Measurements from ENCODE around the gene TOP1.
"Not testable (repeated sequence)": the region's sequence is repeated elsewhere in the genome, so short reads cannot be mapped to it uniquely, and the experiment has no call there.

Gene TOP1

GRCh38 chr20:41028359-41029149, at the start of gene TOP1:
Gene TOP1, plus strand, starts transcription at chr20:41028822. Its CDS starts 246 bp downstream, at chr20:41029068.
- peak; percentile 96 for DNase-seq

GRCh38 chr20:40979247-40979646, 49.4 kb upstream of the TOP1 start:
- no peak for DNase-seq

- DNase-seq, result no peak
These were observed 48.4 kb upstream of the TOP1 start for GRCh38 chr20:40980106-40980827.

GRCh38 chr20:40980828-40981310, 47.8 kb upstream of the TOP1 start:
- no peak for DNase-seq

GRCh38 chr20:40982415-40983145, 46.0 kb upstream of the TOP1 start:
- no peak for DNase-seq

- DNase-seq, result no peak
These were observed 44.7 kb upstream of the TOP1 start for GRCh38 chr20:40983898-40984297.

- DNase-seq, result no peak
These were observed 44.1 kb upstream of the TOP1 start for GRCh38 chr20:40984496-40984895.

GRCh38 chr20:40986774-40987173, 41.8 kb upstream of the TOP1 start:
- no peak for DNase-seq

- DNase-seq, result peak; percentile 29
These were observed 38.0 kb upstream of the TOP1 start for GRCh38 chr20:40990542-40991120.

- no peak for DNase-seq
These were observed 37.3 kb upstream of the TOP1 start for GRCh38 chr20:40991181-40991889.

GRCh38 chr20:40992349-40993113, 36.1 kb upstream of the TOP1 start:
- DNase-seq, result no peak

- no peak for DNase-seq
These were observed 34.7 kb upstream of the TOP1 start for GRCh38 chr20:40993794-40994540.

- DNase-seq, result no peak
These were observed 32.3 kb upstream of the TOP1 start for GRCh38 chr20:40996326-40996725.

- no peak for DNase-seq
These were observed 31.5 kb upstream of the TOP1 start for GRCh38 chr20:40997116-40997515.

GRCh38 chr20:40999841-41000240, 28.8 kb upstream of the TOP1 start:
- no peak for DNase-seq

GRCh38 chr20:41000628-41001027, 28.0 kb upstream of the TOP1 start:
- no peak for DNase-seq

GRCh38 chr20:41001497-41001896, 27.1 kb upstream of the TOP1 start:
- no peak for DNase-seq

- DNase-seq, result no peak
These were observed 25.8 kb upstream of the TOP1 start for GRCh38 chr20:41002842-41003142.

- no peak for DNase-seq
These were observed 25.3 kb upstream of the TOP1 start for GRCh38 chr20:41003143-41003935.

GRCh38 chr20:41003936-41004294, 24.7 kb upstream of the TOP1 start:
- not testable (repeated sequence) for DNase-seq
